HT1080 (cell line): ENCODE results near the gene OR51B2. TPM values are rescaled to one million over a fixed set of nuclear protein-coding genes. Genes with fewer than 3 reads are reported as not detected.
"Not testable (repeated sequence)": the region's sequence is repeated elsewhere in the genome, so short reads cannot be mapped to it uniquely, and the experiment has no call there.

Experiments
- DNase-seq: peaks from one replicate; pipeline ENCODE4 v3.0.0-alpha.2; 2015; ENCODE audit warnings: low read depth
- total RNA-seq: library from RNA; depleted of rRNA; stranded (reverse); fragments of >200 nt; shearing (Covaris generic); gene quantifications from 2 replicates; pipeline ENCODE4 v1.2.3, GENCODE V29; 2014

The OR51B2 gene
- total RNA-seq, 1 experiment from 2014 or later = 5.8 TPM

- DNase-seq = not testable (repeated sequence)
Observed at GRCh38 chr11:5313326-5314023, 10.6 kb downstream of the OR51B2 start.

- no peak for DNase-seq
Observed at GRCh38 chr11:5310423-5310822, 13.7 kb downstream of the OR51B2 start.

- no peak for DNase-seq
Observed at GRCh38 chr11:5307256-5308019, 16.7 kb downstream of the OR51B2 start.

- DNase-seq = no peak
Observed at GRCh38 chr11:5304046-5304445, 20.1 kb downstream of the OR51B2 start.

- no peak for DNase-seq
Observed at GRCh38 chr11:5303626-5304025, 20.5 kb downstream of the OR51B2 start.

- no peak for DNase-seq
Observed at GRCh38 chr11:5301846-5302245, 22.3 kb downstream of the OR51B2 start, which contains the start of gene OR51B4. TSS of gene OR51B4 (minus strand) at chr11:5301946. CDS start at chr11:5301946, 0 bp downstream.

- no peak for DNase-seq
Observed at GRCh38 chr11:5300251-5300650, 23.8 kb downstream of the OR51B2 start.

- no peak for DNase-seq
Observed at GRCh38 chr11:5298451-5298850, 25.6 kb downstream of the OR51B2 start.

GRCh38 chr11:5297721-5298323 is 26.3 kb downstream of the OR51B2 start:
- no peak for DNase-seq

GRCh38 chr11:5294342-5294995 is 29.6 kb downstream of the OR51B2 start:
- DNase-seq = not testable (repeated sequence)

GRCh38 chr11:5293028-5293427 is 31.1 kb downstream of the OR51B2 start:
- DNase-seq = peak; percentile 46

GRCh38 chr11:5291207-5291838 is 32.8 kb downstream of the OR51B2 start:
- DNase-seq = peak; percentile 47

GRCh38 chr11:5290106-5290505 is 34.0 kb downstream of the OR51B2 start:
- no peak for DNase-seq

- DNase-seq = peak; percentile 44
Observed at GRCh38 chr11:5289696-5290095, 34.4 kb downstream of the OR51B2 start.

- peak; percentile 36 for DNase-seq
Observed at GRCh38 chr11:5288906-5289550, 35.1 kb downstream of the OR51B2 start.

GRCh38 chr11:5288108-5288905 is 35.8 kb downstream of the OR51B2 start:
- DNase-seq = peak; percentile 66

GRCh38 chr11:5286901-5287300 is 37.2 kb downstream of the OR51B2 start:
- no peak for DNase-seq

- no peak for DNase-seq
Observed at GRCh38 chr11:5286351-5286750, 37.7 kb downstream of the OR51B2 start.

- DNase-seq = no peak
Observed at GRCh38 chr11:5285703-5286340, 38.3 kb downstream of the OR51B2 start.
